Sigmoid colon (tissue), 3 donors: ENCODE data around the gene ABCF3.
A peak's percentile ranks its signal among the peaks of the same experiment; 100 is the strongest.

Source experiments
- CTCF ChIP-seq, 4 experiments: fragments of 450-650 bp in 3 of 4; fragments of 200-600 bp in 1 of 4; IDR thresholded peaks; one replicate each; pipeline ENCODE4 v1.5.1; 2016 to 2019; ENCODE audit warnings: antibody characterized with exemption in 4 of 4, mild to moderate bottlenecking in 3 of 4, moderate library complexity in 2 of 4
- POLR2A ChIP-seq, 2 donors: fragments of 450-650 bp; IDR thresholded peaks; one replicate each; pipeline ENCODE4 v1.6.1; 2016; ENCODE audit warnings: antibody characterized with exemption in 2 of 2, mild to moderate bottlenecking in 2 of 2, moderate library complexity in 2 of 2

GRCh38 chr3:184241447-184242296, 55.7 kb downstream of the ABCF3 start:
- no peak for TF ChIP-seq POLR2A (IDR thresholded peaks at IDR 0.05)
- peak in 2 of 4 experiments; percentile 27 to 28 for TF ChIP-seq CTCF (IDR thresholded peaks at IDR 0.05)
